Thyroid gland (tissue), 4 donors: ENCODE measurements around the gene LMTK2. TPM values are rescaled to one million over a fixed set of nuclear protein-coding genes. Genes with fewer than 3 reads are reported as not detected.
A peak's percentile ranks its signal among the peaks of the same experiment; 100 is the strongest.

Experiments
- DNase-seq, 2 donors: peaks; one replicate each; pipeline ENCODE4 v3.0.0-alpha.2; 2019
- H3K27ac ChIP-seq, 3 donors: fragments of 200-600 bp; sonication (generic); 1 replicate in 2 of 3; 2 replicates in 1 of 3; pipeline ENCODE4 v1.5.1; 2016 to 2019; ENCODE audit warnings: mild to moderate bottlenecking in 1 of 3, moderate library complexity in 1 of 3
- H3K27me3 ChIP-seq: fragments of 200-600 bp; sonication (generic); one replicate; pipeline ENCODE4 v1.5.1; 2019
- H3K36me3 ChIP-seq, 2 donors: fragments of 200-600 bp; sonication (generic); one replicate each; pipeline ENCODE4 v1.5.1; 2016 to 2019
- H3K4me1 ChIP-seq, 2 donors: fragments of 200-600 bp; sonication (generic); one replicate each; pipeline ENCODE4 v1.5.1; 2017 to 2019
- H3K4me3 ChIP-seq, 3 donors: fragments of 200-600 bp; sonication (generic); replicated peaks in 1 of 3; 1 replicate in 2 of 3; 2 replicates in 1 of 3; pipeline ENCODE4 v1.5.1; 2016; ENCODE audit warnings: mild to moderate bottlenecking in 1 of 3
- H3K9me3 ChIP-seq: fragments of 200-600 bp; sonication (generic); one replicate; pipeline ENCODE4 v1.5.1; 2017
- POLR2A ChIP-seq, 2 donors: fragments of 450-650 bp; IDR thresholded peaks; one replicate each; pipeline ENCODE4 v1.6.1; 2017; ENCODE audit warnings: antibody characterized with exemption in 2 of 2, mild to moderate bottlenecking in 2 of 2, moderate library complexity in 1 of 2
- WGBS, 2 donors: methylation state at CpG; one replicate each; pipeline ENCODE4 v1.1.5; 2017; 5-methylcytosine and 5-hydroxymethylcytosine counted together
- intact Hi-C: fragments of 100-400 bp; cut with DNase I; formaldehyde crosslinking; loops from one replicate; pipeline ENCODE4 v1.15.1; 2023
- total RNA-seq, 4 donors: library from RNA; depleted of rRNA; stranded (reverse); fragments of >200 nt; gene quantifications; one replicate each; pipeline ENCODE4 v1.2.3, GENCODE V29; 2016
- TF ChIP-seq, protein P1 (sequence below), 6 experiments: fragments of 200-600 bp in 3 of 6; fragments of 450-650 bp in 3 of 6; sonication (generic) in 3 of 6; IDR thresholded peaks; one replicate each; pipeline ENCODE4 v1.5.1; 2016 to 2019; ENCODE audit warnings: antibody characterized with exemption in 6 of 6, mild to moderate bottlenecking in 2 of 6, inconsistent platforms in 1 of 6, moderate library complexity in 1 of 6

Gene LMTK2
- total RNA-seq, 4 donors from 2014 or later: 22.0 to 36.5 (median 26.6) TPM

DNA sequence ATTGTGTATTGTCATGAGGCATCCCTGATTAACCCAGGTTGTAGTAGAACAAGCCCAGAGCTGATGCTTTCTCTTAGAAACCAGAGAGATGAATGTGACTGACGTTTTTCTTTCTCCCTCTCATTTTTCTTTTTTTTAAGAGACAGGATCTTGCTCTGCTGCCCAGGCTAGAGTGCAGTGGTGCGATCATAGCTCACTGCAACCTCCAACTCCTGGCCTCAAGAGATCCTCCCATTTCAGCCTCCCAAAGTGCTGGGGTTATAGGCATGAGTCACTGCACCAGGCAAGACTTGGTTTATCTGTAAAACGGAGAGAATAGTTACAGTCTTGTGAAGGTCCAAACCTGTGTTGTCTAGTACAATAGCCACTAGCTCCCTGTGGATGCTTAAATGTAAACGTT lies 5.4 kb downstream of the LMTK2 start:
- Histone ChIP-seq H3K9me3 (no peaks in the 10 kb centered on the region), H3K27ac (no peak overlapping the region), H3K36me3 (no peaks in the 10 kb centered on the region), H3K4me3 (no peak overlapping the region), H3K27me3 (no peaks in the 10 kb centered on the region), H3K4me1 (peaks cover 34% of the 10 kb centered on the region in 2 donors)
- TF ChIP-seq, protein P1, sequence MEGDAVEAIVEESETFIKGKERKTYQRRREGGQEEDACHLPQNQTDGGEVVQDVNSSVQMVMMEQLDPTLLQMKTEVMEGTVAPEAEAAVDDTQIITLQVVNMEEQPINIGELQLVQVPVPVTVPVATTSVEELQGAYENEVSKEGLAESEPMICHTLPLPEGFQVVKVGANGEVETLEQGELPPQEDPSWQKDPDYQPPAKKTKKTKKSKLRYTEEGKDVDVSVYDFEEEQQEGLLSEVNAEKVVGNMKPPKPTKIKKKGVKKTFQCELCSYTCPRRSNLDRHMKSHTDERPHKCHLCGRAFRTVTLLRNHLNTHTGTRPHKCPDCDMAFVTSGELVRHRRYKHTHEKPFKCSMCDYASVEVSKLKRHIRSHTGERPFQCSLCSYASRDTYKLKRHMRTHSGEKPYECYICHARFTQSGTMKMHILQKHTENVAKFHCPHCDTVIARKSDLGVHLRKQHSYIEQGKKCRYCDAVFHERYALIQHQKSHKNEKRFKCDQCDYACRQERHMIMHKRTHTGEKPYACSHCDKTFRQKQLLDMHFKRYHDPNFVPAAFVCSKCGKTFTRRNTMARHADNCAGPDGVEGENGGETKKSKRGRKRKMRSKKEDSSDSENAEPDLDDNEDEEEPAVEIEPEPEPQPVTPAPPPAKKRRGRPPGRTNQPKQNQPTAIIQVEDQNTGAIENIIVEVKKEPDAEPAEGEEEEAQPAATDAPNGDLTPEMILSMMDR (IDR thresholded peaks at IDR 0.05): no peak
- TF ChIP-seq POLR2A (IDR thresholded peaks at IDR 0.05): no peak
- 89 to 90% methylated on average over 4 of the region's 4 CpGs for WGBS, 2 donors
- no peak for DNase-seq
- intact Hi-C loops: no loop called here

DNA sequence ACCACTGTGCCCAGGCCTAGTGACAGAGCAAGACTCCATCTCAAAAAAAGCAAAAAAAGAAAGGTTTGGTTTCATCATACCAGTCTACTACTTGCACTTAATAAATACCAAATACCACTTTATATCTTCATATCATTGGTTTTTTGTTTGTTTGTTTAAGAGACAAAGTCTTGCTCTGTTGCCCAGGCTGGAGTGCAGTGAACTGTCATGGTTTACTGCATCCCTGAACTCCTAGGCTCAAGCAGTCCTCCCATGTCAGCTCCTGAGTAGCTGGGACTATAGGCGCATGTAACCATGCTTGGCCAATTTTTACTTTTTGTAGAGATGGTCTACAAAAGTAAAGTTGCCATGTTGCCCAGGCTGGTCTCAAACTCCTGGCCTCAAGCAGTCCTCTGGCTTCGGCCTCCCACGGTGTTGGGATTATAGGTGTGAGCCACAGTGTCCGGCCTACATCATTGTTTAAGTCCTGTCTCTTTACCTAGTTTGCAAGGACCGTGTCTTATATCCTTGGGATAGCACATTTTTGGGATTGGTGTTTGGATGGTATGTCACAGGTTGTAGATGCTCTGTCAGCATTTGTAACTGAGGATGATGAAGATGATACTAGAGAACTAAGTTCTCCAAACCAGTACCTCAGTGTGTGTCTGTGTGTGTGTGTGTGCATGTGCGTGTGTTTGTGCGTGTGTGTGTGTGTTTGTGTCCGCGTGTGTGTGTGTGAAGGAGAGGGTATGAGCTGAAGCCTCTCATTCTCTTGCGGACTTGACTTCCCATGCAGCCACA lies 9.3 kb downstream of the LMTK2 start:
- WGBS, 2 donors: 96 to 98% methylated on average over 10 of the region's 10 CpGs
- H3K27me3 ChIP-seq: no peaks in the 10 kb centered on the region
- H3K36me3 ChIP-seq: no peaks in the 10 kb centered on the region
- intact Hi-C loops: no loop called here
- H3K9me3 ChIP-seq: no peaks in the 10 kb centered on the region
- peak; percentile 44 to 56 for DNase-seq
- TF ChIP-seq, protein P1 (IDR thresholded peaks at IDR 0.05): no peak
- TF ChIP-seq POLR2A (IDR thresholded peaks at IDR 0.05): no peak
- no peak overlapping the region for H3K4me3 ChIP-seq
- H3K27ac ChIP-seq: peak overlapping the region; percentile 34 to 51 (median 35)
- H3K4me1 ChIP-seq: peaks cover 45 to 62% of the 10 kb centered on the region in 2 donors

DNA sequence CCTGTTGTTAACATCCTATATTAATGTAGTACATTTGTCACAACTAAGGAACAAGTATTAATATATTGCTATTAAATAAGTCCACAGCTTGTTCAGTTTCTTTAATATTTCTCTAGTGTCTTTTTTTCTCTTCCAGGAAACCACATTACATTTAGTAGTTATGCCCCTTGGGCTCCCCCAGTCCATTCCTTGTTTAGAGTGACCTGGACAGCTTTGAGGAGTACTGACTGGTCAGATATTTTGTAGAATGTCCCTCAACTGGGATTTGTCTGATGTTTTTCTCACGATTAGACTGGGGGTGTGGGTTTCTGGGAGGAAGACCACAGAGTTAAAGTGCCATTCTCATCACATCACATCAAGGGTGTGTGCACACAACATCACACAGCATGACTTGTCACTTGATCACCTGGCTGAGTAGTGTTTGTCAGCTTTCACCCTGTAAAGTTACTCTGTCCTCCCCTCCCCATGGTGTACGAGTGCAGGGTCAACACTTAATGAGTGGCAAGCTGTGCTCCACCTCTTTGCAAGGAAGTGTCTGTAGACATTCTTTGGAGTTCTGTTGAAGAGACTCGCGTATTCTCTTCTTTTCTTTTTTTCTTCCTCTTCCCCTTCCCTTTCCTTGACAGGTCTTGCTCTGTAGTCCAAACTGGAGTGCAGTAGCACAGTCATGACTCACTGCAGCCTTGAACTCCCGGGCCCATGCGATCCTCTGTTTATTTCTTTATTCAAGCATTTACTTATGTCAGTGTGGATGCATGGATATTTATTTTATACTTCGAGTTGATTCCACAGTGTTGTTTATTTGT lies 10.2 kb downstream of the LMTK2 start:
- peak overlapping the region in 2 of 3 donors; percentile 85 to 97 for H3K27ac ChIP-seq
- no peak overlapping the region for H3K4me3 ChIP-seq
- DNase-seq: no peak
- H3K4me1 ChIP-seq: peaks cover 45 to 62% of the 10 kb centered on the region in 2 donors
- 69 to 81% methylated on average over 7 of the region's 7 CpGs for WGBS, 2 donors
- H3K9me3 ChIP-seq: no peaks in the 10 kb centered on the region
- no peaks in the 10 kb centered on the region for H3K27me3 ChIP-seq
- no peaks in the 10 kb centered on the region for H3K36me3 ChIP-seq
- intact Hi-C loops: no loop called here
- TF ChIP-seq, protein P1 (IDR thresholded peaks at IDR 0.05): no peak
- no peak for TF ChIP-seq POLR2A (IDR thresholded peaks at IDR 0.05)

DNA sequence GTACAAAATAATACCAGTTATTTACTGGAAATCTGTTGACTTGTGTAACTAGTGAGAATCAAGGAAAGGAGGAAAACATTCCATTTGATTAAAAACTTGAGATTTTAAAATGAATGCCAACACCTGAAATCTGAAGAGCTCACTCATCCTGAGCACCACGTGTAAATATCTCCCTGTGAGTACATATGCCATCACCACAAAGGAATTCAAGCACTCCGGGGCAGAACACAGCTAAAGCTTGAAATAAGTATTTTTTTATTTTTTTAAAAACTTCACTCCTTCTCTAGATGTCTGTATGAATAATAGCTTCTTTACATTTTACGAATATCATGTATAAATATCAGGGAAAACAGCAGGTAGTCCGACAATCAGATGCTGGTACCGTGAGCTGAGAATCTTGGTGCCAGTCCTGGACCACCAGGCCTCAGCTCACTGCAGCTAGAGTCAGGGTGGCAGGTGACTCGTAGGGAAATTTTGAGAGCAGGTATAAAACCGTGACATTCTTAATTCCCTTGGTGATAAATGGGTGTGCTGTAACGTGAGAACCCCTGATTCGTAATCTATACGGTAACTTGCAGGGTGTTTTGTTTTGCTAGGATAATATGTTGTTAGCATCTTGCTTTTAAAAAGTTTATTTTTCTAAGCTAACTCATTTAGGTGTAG lies 12.7 kb downstream of the LMTK2 start:
- Histone ChIP-seq H3K4me1 (peaks cover 45 to 66% of the 10 kb centered on the region in 2 donors), H3K27me3 (no peaks in the 10 kb centered on the region), H3K36me3 (no peaks in the 10 kb centered on the region), H3K27ac (peak overlapping the region; percentile 85 to 97 (median 95)), H3K4me3 (no peak overlapping the region), H3K9me3 (no peaks in the 10 kb centered on the region)
- 64 to 65% methylated on average over 10 of the region's 10 CpGs for WGBS, 2 donors
- intact Hi-C loops: no loop called here
- peak; percentile 65 to 68 for DNase-seq
- TF ChIP-seq, protein P1 (IDR thresholded peaks at IDR 0.05): no peak
- TF ChIP-seq POLR2A (IDR thresholded peaks at IDR 0.05): peak in 1 of 2 donors; percentile 6
